ENCODE measurements around the gene ANO1.

Gene ANO1

DNA sequence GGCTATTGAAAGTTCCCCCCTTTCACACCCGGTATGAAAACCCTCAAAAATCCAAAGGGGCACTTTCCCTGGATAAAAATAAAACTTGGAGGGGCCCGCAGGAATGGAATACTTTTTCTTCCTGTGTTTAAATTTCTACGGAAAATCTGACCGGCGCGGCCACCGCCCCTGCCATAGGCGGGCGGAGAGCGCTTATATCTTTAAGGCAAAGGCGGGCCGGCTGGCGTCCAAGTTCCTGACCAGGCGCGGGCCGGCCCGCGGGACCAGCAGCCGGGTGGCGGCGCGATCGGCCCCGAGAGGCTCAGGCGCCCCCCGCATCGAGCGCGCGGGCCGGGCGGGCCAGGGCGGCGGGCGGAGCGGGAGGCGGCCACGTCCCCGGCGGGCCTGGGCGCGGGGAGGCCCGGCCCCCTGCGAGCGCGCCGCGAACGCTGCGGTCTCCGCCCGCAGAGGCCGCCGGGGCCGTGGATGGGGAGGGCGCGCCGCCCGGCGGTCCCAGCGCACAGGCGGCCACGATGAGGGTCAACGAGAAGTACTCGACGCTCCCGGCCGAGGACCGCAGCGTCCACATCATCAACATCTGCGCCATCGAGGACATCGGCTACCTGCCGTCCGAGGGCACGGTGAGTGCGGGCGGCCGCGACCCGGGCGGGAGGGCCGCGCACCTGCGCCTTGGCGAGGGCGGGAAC, at the start of gene ANO1:
Gene ANO1 (plus strand): TSS at position 223 of the 686 bp plus-strand sequence. CDS start 290 bp downstream, at position 513.
- Histone ChIP-seq H4K20me1 (peaks cover 30% of the 10 kb centered on the region), H3K4me1 (peaks cover 70% of the 10 kb centered on the region), H3K9ac (no peak within 1 kb of the TSS), H3K4me3 (peak within 1 kb of the TSS; percentile 64), H3K4me2 (peak within 1 kb of the TSS; percentile 95), H3K36me3 (no peaks in the 10 kb centered on the region), H3K27ac (no peak within 1 kb of the TSS), H3K9me3 (no peaks in the 10 kb centered on the region), H3K27me3 (peaks cover 60% of the 10 kb centered on the region)
- TF ChIP-seq Cebpa-rat (IDR thresholded peaks at IDR 0.05), result no peak

DNA sequence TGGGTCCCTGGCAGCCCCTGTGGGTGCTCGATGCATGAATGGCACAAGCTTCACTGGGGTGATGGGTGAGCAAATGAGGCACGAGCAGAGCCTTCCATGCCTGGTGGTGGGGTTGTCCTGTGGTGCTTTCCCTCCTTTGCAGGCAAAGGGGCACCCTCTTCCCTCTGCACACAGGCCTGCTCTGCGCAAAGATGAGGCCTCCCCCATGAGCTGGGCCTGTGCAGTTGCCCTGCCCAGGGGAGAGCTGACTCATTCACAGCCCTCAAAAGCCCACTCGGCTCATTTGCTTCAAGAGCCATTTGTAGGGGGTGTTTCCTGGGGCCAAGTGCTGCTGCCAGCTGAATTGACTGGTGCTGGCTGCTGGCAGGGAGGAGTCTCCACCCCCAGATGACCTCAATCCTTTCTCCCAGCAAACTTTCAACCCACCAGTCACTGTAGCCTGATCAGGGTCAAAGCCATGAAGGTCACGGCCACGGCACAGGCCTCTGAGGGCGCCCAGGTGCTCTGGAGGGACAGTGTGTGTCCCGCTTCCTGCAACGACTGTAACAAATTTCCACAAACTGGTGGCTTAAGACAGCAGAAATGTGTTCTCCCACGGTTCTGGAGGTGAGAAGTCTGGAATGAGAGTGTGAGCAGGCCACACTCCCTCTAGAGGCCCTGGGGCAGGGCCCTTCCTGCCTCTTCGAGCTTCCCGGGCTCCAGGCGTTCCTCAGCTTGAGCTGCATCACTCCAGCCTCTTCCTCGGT, 48.8 kb upstream of the ANO1 start:
- Histone ChIP-seq H3K4me2 (0 out of 2 replicates have a peak overlapping the region, but pooled peaks have one; percentile 8), H3K36me3 (no peaks in the 10 kb centered on the region), H3K27me3 (no peaks in the 10 kb centered on the region), H3K27ac (peak overlapping the region; percentile 31), H3K4me3 (no peak overlapping the region), H3K4me1 (peaks cover 34% of the 10 kb centered on the region), H3K9ac (peak overlapping the region; percentile 13; the same call in 1 of the 2 replicates), H3K9me3 (peaks cover 12% of the 10 kb centered on the region), H4K20me1 (no peaks in the 10 kb centered on the region)
- no peak for TF ChIP-seq Cebpa-rat (IDR thresholded peaks at IDR 0.05)

- H3K4me3 ChIP-seq, result no peak overlapping the region
- peaks cover 6% of the 10 kb centered on the region for H3K9me3 ChIP-seq
- peak overlapping the region; percentile 31 for H3K27ac ChIP-seq
- H4K20me1 ChIP-seq, result no peaks in the 10 kb centered on the region
- H3K36me3 ChIP-seq, result no peaks in the 10 kb centered on the region
- H3K4me1 ChIP-seq, result peaks cover 34% of the 10 kb centered on the region
- no peak for TF ChIP-seq Cebpa-rat (IDR thresholded peaks at IDR 0.05)
- H3K9ac ChIP-seq, result no peak overlapping the region
- H3K27me3 ChIP-seq, result no peaks in the 10 kb centered on the region
- no peak overlapping the region for H3K4me2 ChIP-seq
Observed at GRCh38 chr11:70029861-70030380, 48.2 kb upstream of the ANO1 start.

GRCh38 chr11:70030412-70030811, 47.7 kb upstream of the ANO1 start:
- H3K4me2 ChIP-seq, result peak overlapping the region; percentile 36; the same call in 1 of the 2 replicates

GRCh38 chr11:70031631-70032469, 46.3 kb upstream of the ANO1 start:
- H4K20me1 ChIP-seq, result no peaks in the 10 kb centered on the region
- H3K27ac ChIP-seq, result no peak overlapping the region
- H3K4me3 ChIP-seq, result no peak overlapping the region
- no peaks in the 10 kb centered on the region for H3K27me3 ChIP-seq
- no peaks in the 10 kb centered on the region for H3K36me3 ChIP-seq
- H3K4me2 ChIP-seq, result no peak overlapping the region
- peaks cover 34% of the 10 kb centered on the region for H3K4me1 ChIP-seq
- no peak for TF ChIP-seq Cebpa-rat (IDR thresholded peaks at IDR 0.05)
- H3K9me3 ChIP-seq, result 0 out of 2 replicates have a peak, but pooled peaks cover under 1% of the 10 kb centered on the region
- H3K9ac ChIP-seq, result no peak overlapping the region

More at GRCh38 chr11:70030412-70030811, 47.7 kb upstream of the ANO1 start:
- Histone ChIP-seq H3K9me3 (peaks cover under 1% of the 10 kb centered on the region; the same call in 1 of the 2 replicates), H4K20me1 (no peaks in the 10 kb centered on the region), H3K9ac (no peak overlapping the region), H3K27ac (0 out of 2 replicates have a peak overlapping the region, but pooled peaks have one; percentile 31), H3K4me1 (peaks cover 34% of the 10 kb centered on the region), H3K27me3 (no peaks in the 10 kb centered on the region), H3K36me3 (no peaks in the 10 kb centered on the region), H3K4me3 (no peak overlapping the region)
- no peak for TF ChIP-seq Cebpa-rat (IDR thresholded peaks at IDR 0.05)

- Histone ChIP-seq H3K27ac (no peak overlapping the region), H3K9ac (no peak overlapping the region), H3K27me3 (no peaks in the 10 kb centered on the region), H3K9me3 (peaks cover 6% of the 10 kb centered on the region), H3K4me1 (peaks cover 34% of the 10 kb centered on the region), H3K36me3 (no peaks in the 10 kb centered on the region), H3K4me3 (no peak overlapping the region), H4K20me1 (no peaks in the 10 kb centered on the region), H3K4me2 (no peak overlapping the region)
- TF ChIP-seq Cebpa-rat (IDR thresholded peaks at IDR 0.05), result no peak
Observed at GRCh38 chr11:70032470-70032795, 45.7 kb upstream of the ANO1 start.

- H3K9ac ChIP-seq, result no peak overlapping the region
Observed at GRCh38 chr11:70032943-70033710, 45.0 kb upstream of the ANO1 start.

GRCh38 chr11:70033711-70034070, 44.4 kb upstream of the ANO1 start:
- TF ChIP-seq Cebpa-rat (IDR thresholded peaks at IDR 0.05), result no peak
- H3K9me3 ChIP-seq, result peaks cover 19% of the 10 kb centered on the region
- H3K27me3 ChIP-seq, result no peaks in the 10 kb centered on the region
- H3K9ac ChIP-seq, result no peak overlapping the region
- H3K4me3 ChIP-seq, result no peak overlapping the region
- 0 out of 2 replicates have a peak, but pooled peaks cover 8% of the 10 kb centered on the region for H3K36me3 ChIP-seq
- no peaks in the 10 kb centered on the region for H4K20me1 ChIP-seq
- peaks cover 27% of the 10 kb centered on the region for H3K4me1 ChIP-seq
- no peak overlapping the region for H3K27ac ChIP-seq
- peak overlapping the region; percentile 7; the same call in 1 of the 2 replicates for H3K4me2 ChIP-seq

More at GRCh38 chr11:70032943-70033710, 45.0 kb upstream of the ANO1 start:
- Histone ChIP-seq H4K20me1 (no peaks in the 10 kb centered on the region), H3K4me2 (no peak overlapping the region), H3K27ac (no peak overlapping the region), H3K27me3 (no peaks in the 10 kb centered on the region), H3K4me1 (peaks cover 32% of the 10 kb centered on the region), H3K36me3 (0 out of 2 replicates have a peak, but pooled peaks cover 2% of the 10 kb centered on the region), H3K9me3 (peaks cover 13% of the 10 kb centered on the region), H3K4me3 (no peak overlapping the region)
- TF ChIP-seq Cebpa-rat (IDR thresholded peaks at IDR 0.05), result no peak
